Hematopoietic multipotent progenitor cell treated with erythropoietin and hydrocortisone succinate and interleukin-3 and kit ligand, for 4 days (in vitro differentiated cells): ENCODE results near the gene ROR1.
A peak's percentile ranks its signal among the peaks of the same experiment; 100 is the strongest.

ENCODE experiments used
- DNase-seq: peaks from one replicate; pipeline ENCODE4 v3.0.0-alpha.2; 2015

The ROR1 gene

DNA sequence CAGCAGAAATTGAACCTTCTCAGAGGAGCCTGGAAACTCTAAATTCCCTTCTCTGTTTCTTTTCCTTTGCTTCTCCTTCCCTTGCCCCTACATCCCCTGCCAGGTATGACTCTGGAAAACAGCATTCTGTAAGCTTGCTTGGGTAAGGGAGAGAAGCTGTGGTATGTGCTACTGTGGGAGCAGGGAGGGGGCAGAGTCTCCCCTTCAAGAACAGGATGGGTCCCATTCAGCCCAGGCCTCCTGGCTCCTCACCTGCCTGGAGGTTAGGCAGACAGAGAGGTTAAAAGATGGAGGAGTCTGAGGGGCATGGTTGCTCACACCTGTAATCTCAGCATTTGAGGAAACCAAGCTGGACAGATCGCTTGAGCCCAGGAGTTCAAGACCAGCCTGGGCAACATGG lies 389.0 kb downstream of the ROR1 start:
- DNase-seq: no peak

DNA sequence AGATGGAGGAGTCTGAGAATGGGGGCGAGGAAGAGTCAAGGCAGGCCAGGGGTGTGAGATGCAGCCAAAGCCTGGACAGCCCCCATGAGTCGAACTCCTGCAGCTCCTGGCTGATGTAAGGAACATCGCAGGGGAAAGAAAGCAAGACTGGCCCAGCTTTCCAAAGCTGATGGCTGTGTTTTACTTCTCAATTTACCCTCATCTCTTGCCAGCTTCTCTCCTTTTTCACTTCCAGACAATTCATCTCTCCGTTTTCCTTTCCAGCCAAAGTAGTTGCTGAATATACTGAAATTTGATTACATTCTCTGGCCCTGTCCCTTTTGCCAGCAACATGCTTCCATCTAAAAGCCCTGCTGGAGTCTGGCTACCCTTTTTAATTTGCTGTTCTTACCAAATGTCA lies 389.6 kb downstream of the ROR1 start:
- no peak for DNase-seq

DNA sequence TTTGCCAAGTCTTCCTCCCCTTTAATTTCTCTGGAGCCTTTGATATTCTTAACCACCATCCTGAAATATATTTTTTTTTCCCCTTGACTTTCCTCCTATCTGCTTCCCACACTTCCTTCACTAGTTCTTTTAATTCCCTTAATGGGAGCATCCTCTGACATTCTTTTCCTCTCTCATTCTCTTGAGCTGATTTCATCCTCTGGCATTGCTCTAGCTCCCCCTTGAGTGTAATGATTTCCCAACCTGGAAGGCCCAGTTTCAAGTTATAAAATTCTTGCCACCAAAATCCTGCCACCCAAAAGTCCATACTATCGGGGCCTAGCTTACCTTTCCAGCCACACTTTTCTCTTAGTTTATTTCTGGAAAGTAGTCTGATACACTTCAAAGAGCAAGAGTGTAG lies 390.2 kb downstream of the ROR1 start:
- DNase-seq: no peak

DNA sequence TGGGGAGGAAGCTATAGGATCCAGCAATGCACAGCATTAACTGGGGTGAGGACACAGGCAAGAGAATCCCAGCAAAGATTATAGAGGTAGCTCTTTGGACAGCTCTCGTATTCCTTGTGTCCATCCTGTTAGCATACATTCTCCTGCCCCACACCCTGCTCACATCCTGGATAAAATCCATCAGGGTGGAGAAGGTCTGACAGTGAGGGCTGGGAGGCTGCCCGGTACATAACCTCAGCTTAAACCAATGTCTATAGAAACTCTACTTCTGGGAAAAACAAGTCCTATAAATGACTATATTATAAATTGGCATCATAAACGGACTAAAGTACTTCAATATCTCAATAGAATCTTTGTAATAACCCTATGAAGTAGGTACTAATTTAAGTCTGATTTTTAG lies 392.8 kb downstream of the ROR1 start:
- DNase-seq: no peak

DNA sequence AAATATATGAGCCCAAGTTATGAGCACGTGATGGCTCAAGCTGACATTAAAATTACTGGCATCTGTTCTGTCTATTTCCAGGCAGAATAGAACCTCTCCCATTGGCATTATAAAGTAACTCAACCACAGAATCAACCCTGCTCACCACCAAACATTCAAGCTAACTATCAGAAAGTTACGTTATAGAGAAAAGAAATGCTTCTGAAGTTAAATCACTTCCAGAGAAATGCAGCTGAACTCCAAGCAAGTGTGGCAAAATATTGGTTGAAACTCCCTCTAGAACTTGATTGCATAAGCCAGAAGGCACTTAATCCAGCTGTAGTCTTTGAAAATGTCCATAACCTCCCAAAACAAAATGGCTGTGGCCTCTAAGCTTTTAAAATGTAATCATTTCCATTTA lies 393.4 kb downstream of the ROR1 start:
- DNase-seq: no peak

DNA sequence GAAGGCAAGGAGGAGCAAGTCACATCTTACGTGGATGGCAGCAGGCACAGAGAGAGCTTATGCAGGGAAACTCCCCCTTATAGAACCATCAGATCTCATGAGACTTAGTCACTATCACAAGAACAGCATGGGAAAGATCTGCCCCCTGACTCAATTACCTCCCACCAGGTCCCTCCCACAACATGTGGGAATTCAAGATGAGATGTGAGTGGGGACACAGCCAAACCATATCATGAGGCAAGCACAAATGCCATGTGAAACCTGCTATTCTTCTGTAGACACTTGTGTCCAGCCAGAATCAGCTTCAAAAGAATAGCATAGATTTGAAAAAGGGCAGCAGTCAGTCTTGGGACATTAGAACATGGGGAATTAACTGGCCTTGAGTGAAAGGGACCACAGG lies 397.4 kb downstream of the ROR1 start:
- no peak for DNase-seq

DNA sequence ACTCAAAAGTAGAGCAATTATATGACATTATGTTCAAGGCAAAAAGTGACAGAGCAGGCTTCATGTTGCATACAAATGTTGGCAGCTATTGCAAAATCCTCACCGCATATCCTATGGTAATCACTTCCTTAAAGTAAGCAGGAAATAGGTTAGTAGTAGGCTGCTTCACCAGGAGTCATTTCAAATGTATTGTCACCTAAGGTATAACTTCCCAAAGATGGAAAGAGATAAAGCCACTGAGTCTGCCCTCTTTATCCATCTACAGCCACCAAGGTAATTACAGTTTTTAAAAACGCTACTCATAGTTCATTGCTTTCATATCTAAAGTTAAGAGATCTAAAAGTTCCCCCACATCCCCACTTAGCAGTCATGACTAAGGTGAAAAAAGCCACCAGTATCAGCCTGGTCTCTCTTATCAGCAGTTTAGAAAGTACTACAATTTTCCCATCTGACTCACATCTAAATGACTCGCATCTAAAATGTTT lies 398.0 kb downstream of the ROR1 start:
- peak; percentile 81 for DNase-seq

DNA sequence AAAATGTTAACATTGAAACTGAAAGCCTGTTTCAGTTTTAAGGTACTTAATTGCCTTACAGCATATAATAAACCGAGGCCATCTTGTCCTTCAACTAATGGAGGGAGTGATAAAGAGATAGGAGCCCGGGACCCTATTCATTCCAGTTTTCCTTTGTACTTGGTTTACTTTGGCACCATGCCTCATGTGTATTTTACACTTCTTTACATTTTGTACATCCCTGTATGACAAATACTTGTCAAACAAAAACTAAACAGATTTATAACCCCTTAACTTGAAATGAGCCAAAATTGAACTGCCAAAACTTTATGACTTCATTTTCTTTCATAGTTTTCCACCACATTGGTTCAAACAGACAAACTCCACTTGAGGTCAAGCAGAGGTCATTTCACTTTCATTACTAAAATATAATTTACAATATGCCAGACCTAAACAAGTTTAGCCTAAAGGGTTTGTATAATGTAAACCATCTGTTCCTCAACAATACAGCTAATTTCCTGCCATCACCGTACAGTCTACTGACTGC lies 398.7 kb downstream of the ROR1 start:
- no peak for DNase-seq

DNA sequence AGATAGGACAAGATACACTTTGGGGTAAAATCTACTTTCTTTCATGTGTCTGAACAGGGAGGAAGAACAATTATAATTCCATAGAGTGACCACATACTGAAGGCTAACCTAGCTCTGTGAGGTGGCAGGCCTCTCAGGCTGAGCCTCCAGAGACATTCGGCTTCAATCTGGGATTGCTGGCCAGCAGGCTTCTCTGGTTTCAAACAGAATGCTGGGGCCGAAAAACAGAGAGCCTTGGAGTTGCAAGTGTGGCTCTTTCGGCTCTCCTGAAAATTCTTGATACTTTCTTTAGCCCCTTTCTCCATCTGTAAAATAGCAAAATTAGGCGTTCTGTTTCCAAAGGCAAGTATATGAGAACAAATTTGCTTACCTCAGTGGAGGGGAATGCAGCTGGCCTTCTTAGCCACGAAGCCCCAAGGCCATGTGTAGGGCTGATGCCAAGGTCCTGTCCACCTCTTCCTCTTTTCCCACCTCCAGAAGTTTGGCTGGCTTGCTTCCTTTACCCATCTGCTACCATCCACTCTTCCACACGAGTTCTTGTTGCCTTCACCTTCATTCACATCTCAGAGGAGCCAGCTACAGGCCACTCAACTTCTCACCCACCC lies 399.6 kb downstream of the ROR1 start:
- DNase-seq: no peak

DNA sequence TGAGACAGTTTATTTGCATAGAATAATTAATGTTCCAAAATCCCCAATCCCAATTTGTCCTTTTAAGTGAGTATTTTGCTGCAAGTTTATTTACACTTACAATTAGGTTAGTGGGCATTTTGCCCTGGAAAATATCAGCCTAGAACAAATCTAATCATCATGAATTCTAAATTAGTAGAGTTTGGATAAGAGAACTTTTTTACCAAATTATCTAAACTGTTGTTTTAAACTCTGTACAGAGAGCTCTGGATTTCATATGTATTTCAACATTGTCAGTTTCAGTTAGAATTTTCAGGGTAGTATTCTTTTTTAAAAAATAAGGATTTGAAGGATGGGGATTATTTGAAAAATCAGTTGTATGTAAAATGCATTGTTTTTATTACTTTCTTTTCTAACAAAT lies 401.8 kb downstream of the ROR1 start:
- DNase-seq: no peak

DNA sequence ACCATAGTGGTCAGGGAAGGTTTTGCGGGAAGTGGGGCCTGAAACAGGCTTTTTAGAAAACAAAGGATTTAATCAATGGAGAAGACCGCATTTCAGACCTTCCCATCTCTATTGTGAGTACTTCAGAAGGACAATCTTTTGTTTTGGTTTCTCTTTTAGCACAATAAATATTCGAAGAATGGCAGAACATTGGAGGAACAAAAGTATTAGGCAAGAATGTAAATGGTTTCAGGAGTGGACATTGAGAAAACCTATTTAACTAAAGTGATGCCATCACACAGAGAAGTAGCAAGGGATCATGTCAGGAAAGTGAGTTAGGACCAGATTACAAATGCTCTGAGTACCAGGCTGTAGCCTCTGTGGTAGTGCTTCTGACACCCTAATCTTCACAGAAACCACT lies 402.8 kb downstream of the ROR1 start:
- no peak for DNase-seq

DNA sequence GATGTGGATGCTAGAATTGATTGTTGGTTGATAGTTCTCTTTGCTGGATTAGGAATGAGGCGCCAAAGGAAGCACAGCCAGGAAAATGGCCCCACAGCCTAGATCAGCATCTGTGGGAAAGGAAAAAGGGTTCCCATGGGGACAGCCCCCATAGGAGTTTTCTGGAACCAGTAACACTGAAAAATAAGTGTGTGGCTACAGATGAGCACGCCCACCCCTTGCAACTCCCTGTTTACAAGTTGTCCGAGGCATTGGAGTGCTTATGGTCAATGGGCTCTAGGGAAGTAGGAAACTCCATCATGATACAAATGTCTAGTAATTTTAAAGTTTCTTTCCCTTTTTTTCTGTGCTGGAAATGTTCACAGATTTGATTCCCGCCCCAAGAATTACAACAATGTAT lies 405.8 kb downstream of the ROR1 start:
- DNase-seq: no peak

DNA sequence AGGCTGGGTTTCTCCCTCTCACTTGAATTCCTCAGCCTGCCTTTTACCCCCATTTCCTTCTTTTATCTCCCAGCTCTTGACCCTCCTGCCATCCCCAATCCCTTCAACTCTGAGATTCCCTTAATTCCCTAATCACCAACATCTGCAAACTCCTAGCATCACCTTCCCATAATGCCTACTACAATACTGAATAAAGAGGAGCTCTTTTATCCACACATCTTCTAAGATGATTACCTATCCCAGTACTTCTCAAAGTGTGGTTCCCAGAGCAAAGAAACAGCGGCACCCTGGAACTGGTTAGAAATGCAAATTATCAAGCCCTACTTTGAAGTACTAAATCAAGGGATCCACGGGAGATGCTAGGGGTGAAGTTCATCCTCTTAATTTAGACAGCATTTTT lies 408.4 kb downstream of the ROR1 start:
- no peak for DNase-seq

DNA sequence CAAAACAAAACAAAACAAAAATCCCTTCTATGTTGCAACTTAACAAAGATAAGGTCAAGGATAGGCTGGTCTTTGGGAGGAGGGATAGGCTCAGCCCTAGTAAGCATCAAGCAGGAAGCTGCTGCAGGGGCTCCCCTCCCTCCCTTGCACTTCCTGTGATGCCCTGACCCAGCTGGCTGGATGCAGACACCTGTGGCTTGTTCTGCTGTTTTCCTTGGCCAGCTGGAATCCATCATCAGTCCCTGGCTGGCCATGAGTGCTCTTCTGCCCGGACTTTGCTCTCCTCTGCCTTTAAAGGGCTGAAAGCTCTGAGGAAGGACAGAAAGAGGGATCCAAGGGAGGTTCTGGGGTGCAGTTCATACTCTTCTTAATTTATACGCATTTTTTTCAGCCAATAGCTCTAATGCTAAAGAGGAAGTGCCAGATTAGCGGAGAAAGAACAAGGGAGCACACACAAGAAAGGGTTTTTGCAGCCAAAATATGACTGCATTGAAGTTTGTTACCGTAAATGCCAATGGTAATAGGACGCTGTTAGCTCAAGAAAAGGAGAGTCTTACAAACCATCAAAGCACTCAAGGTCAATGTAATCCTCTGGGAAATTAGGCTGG lies 409.7 kb downstream of the ROR1 start:
- peak; percentile 4 for DNase-seq

DNA sequence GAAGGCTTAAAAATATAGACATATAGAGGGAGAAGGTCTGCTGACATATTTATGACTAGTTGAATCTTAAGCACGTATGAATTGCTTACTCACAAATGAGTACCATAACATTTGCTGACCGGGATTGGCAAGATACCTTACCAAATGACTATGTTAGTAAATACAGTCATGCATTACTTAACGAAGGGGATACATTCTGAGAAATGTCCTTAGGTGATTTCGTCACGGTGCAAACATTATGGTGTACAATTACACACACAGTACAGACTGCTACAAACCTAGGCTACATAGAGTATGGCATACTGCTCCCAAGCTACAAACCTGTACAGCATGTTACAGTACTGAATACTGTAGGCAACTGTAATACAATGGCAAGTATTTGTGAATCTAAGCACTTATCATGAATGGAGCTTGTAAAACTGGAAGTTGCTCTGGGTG lies 410.2 kb downstream of the ROR1 start:
- no peak for DNase-seq

DNA sequence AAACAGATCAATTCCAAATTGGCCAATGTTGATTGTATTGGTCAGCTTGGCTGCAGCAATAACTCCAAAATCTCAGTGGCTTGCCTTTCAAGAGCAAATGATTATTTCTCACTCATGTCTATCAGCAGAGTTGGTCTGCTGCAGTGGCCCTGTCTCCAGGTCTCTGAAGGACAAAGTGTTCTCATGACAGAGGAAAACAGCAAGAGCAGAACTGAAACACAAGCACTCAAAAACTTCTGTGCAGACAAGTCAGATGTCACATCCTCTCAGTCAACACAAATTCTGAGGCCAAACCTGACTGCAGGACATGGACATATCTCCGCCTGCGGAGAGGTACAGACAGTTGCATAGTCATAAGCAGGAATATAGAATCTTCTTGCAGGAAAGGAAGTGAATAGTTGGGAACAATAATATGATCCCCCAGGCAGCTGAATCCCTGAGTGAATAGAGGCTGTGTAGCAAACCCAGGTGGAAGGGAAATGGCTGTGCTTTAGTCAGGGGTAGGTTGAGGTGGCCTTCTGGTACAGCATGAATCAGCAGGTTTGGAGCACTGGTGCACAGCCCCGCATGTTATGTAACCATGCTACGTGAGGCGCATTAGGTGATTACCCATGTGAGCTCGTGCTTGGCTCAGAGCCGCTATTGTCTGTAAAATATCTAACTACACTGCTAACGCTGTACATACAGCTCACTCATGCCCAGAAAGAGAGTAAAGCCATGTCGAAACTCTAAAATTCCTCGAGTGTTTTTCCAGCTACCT lies 412.5 kb downstream of the ROR1 start:
- DNase-seq: no peak

DNA sequence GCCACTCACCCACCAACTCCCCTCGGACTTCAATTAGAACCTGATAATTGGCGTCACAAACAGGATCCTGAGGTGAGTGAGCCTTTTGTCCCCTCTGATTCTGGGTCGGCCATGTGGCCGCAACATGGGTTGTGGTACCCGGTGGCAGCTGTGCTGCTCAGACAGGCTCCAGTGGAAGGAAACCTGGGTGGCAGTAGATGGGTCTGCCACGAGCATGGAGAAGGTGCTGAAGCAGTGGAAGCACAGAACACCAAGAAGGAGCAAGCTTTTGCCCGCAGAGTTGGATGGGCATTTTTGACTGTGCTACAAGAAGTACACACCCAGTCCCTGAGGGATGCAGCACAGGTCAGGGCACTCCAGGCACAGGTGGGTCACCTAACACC lies 413.1 kb downstream of the ROR1 start:
- no peak for DNase-seq

DNA sequence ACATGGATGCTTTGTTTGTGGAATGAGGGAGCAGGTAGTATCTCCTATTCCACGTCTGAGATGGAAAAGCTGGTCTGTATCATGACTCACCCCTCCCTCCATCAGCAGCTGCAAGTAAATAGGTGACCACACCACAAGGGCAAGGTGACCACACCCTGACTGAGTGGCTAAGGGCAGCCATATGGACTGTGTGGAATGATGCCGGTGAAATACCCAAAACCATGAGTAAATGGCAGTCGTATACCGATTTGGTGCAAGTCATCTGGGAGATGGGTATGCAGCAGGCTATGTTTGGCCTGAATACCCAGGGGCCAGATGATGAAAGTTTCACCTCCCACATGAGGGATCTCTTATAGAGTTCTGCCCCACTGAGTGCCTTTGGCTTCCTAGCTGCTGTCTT lies 413.8 kb downstream of the ROR1 start:
- DNase-seq: no peak

DNA sequence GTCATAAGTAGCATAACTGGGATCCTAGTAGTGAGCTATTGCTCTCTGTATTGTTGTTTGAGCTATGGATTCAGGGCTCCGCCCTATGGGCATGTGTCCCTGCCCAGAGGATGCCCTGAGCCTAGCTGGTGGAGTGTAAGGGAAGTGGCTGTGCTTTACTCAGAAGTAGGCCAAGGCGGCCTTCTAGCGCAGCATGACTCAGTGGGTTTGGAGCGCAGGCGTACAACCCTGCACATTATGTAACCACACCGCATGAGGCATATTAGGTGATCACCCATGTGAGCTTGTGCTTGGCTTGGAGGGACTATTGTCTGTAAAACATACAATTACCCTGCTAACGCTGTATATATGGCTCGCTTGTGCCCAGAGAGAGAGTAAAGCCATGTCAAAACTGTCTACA lies 418.5 kb downstream of the ROR1 start:
- no peak for DNase-seq

DNA sequence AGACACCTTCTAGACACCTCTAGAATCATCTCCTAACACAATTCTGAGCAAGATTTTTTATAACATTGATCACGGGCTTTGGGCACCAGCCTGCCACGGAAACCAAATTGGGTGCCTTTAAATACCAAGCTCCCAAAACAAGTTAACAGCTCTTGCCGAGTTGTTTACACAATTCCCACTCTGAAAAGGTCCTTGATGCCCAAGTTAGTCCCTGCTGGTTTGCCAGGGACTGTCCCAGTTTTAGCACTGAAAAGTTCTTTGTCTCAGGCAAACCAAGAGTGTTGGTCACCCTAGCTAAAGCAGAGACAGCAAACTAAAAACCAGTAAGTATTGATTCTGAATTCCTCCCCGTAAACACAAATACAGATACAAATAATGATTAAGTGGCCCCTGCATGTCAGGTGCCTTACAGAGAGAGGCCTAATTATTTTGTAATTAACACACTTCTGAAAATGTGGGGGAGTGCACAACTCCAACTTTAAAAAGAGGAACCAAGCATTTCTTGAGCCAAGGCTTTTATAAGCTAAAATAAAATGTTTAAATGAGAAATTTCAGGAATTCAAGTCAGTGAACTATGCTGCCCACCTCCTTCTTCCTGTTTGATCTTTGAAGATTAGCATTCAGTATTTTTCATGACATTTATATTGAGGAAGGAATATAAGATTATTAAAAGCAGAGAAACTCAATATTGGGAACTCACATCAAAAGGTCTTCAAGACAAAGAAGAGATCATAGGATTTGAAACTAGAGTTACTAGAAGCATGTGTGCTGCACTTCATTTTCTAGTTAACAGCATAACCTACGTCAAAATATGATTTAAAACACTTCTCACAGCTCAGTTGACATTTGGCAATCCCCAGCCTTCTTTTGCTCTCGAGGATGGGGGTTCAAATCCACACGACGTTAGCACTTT lies 420.6 kb downstream of the ROR1 start:
- DNase-seq: peak; percentile 52

DNA sequence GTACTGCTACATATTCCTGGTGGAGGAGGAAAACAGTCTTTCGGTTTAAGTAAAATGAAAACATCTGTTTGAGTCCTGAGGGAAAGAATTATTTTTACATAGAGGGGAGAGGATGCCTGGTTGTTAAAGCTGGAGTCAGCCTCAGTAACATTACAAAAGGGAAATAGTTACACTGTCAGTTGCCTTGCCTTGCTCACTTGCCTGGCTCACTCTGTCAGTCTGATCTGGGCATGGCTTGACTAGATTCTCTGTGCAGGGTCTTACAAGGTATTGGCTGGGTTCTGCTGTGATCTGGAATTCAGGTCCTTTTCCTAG lies 421.2 kb downstream of the ROR1 start:
- DNase-seq: no peak

DNA sequence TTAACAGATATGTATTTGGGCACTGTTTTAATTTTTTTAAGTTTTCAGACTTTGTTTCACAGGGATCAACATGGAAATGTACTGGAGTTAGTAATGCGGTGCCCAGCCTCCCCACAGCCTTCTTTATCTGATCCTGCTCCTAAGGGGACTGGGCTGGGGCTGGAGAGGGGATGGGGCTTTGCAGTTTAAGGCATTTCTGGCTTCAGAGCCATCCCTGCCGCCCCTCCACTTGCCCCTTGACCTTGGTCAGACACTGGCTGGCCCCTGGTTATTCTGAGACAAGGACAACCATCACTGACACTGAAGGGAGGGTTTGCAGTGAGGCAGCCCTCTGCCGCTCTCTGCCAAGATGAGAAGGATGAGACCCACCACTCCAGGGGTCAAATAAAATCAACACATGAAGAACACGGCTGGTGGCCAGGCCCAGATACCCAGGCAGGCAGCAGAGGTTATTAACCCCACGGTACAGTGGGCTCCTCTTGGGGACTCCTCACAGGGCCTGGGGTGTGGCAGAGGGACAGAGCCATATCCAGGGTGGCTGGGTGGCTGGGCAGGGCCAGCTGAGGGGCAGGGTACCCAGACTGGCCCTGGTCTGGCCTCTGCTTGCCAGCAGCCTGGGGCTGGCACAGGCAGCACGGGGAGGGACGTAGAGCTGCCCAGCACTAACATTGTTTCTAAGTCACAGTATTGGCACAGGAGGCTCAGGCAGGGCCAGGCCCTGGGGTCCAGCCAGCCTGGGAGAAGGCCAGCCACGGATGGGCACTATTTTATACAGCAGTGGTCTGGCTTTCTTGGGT lies 422.5 kb downstream of the ROR1 start:
- DNase-seq: no peak
